ENCODE measurements around the gene GOLT1B. TPM values are rescaled to one million over a fixed set of nuclear protein-coding genes. Genes with fewer than 3 reads are reported as not detected.

The GOLT1B gene
- total RNA-seq, 1 donor from 2014 or later: 25.9 TPM

Other genes starting within 250 kb of the GOLT1B start
- gene SLCO1A2, start 166.9 kb upstream of the GOLT1B start, total RNA-seq: not detected in 2 replicates
- gene IAPP, start 128.9 kb upstream of the GOLT1B start, total RNA-seq: not detected in 2 replicates
- 31.0 and 35.6 TPM in 2 replicates for gene PYROXD1, start 64.1 kb upstream of the GOLT1B start, total RNA-seq
- gene RECQL, start 154 bp upstream of the GOLT1B start, total RNA-seq: 60.6 and 61.6 TPM in 2 replicates
- gene SPX, start 24.5 kb downstream of the GOLT1B start, total RNA-seq: 0.18 and 0.54 TPM in 2 replicates
- not detected in 2 replicates for gene GYS2, start 103.1 kb downstream of the GOLT1B start, total RNA-seq
- 385 and 440 TPM in 2 replicates for gene LDHB, start 156.1 kb downstream of the GOLT1B start, total RNA-seq